ENCODE results near the gene HPX.
A peak's percentile ranks its signal among the peaks of the same experiment; 100 is the strongest.

Gene HPX

DNA sequence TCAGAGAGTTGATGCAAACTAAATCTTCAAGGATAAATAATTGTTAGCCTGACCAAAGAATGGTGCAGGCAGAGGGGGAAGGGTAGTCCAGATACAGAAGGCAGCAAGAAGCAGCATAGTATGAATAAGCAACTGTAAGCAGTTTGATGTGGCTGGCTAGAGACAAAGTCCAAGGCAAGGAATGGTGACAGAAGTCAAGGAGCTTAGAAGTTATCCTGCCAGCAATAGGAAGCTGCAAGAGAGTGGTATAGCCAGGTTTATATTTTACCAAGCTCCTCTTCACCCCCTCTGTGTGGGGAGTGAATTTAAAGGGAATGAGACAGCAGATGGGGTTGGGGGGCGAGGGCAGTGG lies 18.3 kb upstream of the HPX start:
- DNase-seq = no peak

DNA sequence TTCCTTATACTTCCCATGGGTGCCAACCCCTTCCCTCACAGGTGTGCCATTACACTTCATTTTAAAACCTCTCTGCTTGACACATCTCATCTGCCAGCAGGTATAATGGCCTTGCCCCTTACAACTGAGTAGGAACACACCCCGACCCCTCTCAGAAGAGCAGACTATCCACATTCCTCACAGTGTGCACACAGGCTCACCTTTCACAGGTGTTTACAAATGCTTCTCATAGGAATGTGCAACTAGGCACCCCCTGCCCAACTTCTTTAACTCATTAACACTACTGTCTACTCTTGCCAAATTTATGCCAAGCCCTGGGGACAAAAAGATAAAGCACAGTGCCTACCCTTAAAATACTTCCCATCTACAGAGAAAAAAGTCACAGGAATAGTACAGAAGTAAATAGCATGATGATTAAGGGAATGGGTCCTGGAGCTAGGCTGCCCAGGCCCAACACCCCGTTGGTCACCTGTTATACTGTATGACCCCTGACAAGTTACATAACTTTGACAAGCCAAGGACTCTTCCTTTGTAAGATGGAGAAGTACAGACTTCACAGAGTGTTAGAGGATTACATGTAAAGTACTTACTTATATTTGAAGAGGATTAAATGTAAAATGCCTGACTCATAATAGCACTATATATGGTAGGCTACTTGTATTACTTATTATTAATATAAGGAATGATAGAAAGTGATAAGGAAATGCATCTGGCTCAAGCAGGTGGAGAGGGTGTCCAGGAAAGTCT lies 17.7 kb upstream of the HPX start:
- no peak for DNase-seq

DNA sequence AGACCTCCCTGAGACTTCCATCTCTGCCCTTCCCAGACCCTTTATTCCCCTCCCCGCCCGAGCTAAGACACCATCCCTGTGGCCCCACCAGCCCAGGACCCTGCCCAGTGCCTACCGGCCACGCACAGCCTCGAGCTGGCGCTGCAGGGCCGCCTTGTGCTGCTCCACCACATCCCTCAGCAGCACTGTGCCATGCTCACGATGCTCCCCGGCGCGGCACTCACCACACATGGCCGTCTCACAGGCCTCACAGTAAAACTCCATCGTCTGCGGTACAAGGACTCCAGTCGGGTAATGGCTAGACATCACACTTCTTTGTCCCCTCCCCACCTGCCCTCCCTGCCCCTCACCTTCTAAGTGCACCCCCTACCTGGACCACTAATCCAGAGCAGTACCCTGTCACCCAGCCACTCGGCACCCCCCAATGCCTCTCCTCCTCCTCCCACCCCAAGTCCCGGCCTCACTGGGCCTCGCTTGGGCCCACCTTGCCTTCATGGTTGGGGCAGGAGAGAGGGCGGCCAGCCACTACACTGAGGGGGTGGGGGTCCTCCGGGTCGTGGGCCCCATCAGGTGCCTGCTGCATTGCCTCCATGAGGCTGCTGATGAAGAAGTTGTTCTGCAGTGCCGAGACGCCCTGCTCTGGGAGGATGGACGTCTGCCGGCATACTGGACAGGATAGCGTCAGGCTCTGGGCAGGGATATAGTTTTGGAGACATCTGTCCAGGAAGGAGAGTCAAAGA lies 17.0 kb upstream of the HPX start:
- no peak for DNase-seq

DNA sequence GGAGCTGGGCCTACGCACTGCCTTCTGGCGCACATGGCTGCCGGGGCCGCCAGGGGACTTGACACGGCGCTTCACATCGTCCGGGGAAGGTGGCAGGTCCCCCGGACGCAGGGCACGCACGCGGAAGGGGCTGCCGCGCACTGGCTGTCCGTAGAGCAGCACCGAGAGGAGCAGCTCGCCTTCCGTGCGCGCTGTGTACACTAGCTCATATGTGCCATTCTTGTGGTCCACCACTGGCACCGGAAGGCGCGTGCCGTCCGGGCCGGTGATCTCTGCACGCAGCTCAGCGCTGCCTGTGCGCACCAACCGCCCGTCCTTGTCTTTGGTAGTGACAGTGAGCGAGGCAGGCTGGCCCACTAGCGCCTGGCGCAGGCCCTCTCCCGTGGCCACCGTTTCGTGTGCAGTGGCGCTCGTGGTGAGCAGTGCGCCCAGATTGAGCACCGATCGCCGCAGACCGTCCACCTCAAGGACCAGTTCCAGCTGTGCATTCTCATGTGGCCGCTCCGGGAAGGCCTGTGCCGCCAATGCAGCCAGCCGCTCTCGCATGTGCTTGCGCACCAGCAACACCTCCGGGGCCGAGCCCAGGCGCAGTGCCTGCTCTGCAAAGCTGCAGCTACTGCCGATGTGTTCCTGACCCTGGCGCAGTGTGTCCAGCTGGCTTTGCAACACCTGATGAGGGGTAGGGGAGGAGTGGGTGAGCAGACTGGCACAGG lies 15.7 kb upstream of the HPX start:
- no peak for DNase-seq

DNA sequence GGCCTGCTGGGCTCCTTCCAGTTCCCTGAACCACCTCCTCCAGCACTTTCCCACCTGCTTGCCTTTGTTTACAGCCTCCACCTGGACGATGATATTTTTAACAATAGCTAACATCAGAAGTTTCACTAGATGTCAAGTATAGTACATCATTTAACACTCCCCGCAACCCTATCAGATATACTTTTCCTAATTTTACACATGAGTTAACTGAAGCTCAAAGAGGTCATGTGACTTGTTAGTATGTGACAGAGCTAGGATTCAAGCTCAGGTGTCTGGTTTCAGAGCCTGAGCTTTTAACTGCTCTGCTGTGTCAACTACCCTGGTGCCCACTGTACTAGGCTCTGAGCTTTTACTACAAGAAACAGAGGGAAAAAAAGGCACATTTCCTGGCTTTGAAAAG lies 14.3 kb upstream of the HPX start:
- DNase-seq = no peak

DNA sequence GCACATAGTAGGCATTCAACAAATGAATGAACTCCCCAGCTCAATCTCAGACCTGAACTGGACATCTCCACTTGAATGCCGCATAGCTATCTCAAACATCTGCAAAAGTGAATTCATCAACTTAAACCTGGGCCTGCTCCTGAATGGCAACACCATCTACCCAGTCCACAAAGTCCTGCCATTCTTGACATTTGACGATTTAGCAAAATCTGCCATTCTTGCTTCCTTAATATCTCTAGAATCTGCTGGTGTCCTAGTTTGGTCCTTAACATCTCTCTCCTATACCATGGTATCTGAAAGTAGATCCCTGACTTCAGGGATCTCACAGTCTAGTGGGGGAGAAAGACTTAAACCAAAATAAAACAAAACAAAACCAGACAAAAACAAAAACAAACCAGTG lies 12.4 kb upstream of the HPX start:
- no peak for DNase-seq

DNA sequence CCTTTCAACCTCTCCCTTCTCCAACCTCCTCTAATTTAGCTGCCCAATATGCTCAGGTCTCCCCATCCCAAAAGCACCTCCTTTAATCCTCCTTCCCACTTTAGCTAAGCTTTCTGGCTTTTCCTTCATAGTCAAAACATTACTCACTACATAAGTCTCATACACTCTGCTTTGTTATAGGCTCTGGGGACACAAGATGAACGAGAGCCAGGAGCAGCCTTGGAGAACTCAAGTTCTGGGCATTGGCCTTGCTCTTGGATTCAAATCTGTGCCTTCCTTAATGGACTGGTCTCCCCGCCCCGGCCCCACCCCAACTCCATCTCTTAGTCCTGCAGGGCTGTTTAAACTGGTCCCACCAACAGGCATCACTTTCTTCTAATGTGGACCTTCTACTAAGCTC lies 11.4 kb upstream of the HPX start:
- DNase-seq = no peak

DNA sequence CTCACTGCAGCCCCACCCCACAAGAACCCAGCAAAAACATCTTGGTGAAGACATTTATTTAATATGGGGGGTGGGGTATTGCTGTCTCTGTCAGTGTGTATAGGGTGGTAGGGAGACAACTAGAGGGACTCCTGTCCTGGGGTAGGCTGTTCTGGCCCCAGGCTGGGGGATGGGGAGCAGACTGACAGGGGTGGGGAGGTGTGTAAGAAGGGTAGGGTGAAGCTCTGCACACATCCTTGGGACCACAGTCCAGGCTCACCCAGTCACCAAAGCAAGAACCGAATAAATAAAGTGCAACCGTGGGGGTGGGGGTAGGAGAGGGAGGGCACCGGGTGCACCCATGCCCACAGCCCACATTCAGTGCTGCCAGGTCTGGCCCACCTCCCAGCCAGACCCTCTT lies 7.8 kb upstream of the HPX start:
- no peak for DNase-seq

DNA sequence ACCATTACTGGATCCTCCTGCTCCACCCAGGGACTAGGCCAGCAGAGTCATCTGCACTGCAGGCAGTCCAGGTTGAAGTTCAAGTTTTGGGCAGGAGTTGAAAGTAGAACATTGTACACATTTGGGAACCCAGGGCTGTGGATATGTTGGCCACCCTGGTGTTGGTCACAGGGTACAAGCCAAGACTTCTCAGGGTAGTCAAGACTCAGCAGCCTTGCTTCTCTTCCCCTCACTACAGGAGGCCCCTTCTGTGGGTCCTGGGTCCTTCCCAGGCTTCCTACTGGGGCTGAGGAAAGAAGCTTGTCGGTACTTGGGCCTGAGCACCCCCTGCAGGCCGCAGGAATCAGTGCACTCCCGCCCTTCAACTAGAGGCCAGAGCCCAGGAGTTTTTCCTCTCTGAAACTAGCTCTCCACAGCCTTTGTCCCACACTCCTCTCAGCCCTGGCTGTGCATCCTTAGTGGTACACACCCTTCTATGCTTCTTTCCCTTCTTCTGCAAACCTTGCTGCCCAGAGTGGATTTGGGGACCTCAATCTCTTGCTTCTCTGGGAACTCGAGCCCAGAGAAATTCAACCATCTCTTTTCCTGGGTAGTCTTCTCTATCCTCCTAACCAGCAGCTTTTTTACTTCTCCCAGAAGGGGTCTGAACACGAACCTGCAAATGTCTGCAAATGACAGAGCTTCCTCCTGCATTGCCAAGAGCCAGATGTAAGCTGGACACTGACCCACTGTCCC lies 2.6 kb upstream of the HPX start:
- peak; percentile 58 to 60 for DNase-seq

DNA sequence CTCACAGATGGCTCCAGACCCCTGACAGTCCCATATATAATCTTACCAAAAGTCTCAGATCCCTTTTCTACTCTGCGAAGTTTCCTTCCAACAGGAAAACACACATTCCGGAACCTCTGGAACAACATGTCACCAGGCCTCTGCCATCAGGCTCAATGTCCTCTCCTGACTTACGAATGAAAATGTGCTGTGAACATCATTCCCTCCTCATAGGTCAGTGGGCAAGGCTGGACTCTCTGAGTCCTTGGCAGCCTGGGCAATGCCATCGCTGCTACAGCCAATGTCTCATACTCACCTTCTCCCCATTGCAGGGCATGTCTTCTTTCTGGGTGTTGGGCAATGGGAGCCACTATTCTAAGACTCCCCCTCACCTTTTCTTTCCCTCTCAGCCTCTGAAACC lies 1.7 kb upstream of the HPX start:
- DNase-seq = no peak

DNA sequence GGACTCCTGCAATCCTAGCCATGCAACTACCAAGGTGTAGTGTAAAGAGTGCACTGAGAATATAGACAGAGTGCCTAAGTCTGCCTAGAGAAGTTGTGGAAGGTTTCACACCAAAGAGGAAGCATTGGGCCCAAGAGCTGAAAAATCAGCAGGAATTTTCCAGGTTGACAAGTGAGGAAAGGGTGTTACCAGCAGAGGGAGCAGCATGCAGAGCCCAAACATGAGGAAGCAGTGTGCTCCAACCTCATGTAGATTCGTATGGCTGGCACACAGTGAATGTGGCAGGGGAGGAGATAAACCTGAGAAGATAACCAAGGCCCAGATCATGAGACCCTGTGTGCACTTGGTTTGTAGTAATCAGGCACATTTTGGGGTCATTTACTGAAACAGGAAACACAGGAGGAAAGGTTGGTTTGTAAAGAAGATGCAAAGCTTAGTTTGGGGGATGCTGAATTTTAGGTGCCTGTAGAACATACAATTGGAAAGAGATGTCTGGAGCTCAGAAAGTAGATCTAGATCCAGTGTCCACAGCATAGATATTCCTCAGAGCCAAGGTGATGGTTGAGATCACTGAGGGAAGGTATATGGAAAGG lies 1.7 kb downstream of the HPX start:
- peak; percentile 30 to 43 for DNase-seq

DNA sequence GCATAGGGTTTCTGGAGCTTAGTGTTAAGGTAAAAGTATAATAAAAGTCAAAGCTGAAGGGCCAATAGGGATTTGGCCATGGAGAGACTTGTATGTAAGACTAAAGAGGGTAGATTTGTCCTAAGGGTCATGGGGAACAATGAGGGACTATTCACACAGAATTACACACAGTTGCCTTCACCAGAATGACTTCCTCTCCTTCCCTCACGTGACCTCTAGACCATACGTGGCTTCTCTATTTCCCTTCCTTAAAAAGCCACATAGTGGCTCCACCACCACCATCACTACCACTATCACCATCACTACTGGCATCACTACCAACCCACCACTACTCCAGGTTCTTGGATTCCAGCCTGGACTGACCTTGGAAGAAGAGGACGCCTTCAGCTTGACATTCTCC lies 2.8 kb downstream of the HPX start:
- no peak for DNase-seq

DNA sequence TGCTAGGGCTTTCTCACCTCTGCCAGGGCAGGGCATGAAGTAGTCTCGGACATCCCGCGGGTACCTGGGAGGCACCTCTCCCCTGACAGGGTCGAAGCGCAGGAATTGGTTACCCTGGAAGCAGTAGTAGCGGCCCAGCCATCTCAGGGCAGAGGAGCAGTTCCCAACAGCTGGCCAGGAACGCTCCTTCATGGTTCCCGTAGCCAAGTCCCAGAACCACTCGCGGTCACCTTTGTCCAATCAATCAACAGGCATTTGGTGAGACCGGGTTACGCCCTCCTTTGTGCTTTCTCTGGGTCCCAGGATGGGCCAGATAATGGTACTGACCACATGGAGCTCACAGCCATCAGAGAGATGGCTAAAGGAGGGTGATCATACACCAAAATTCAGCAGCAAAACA lies 3.4 kb downstream of the HPX start:
- no peak for DNase-seq

DNA sequence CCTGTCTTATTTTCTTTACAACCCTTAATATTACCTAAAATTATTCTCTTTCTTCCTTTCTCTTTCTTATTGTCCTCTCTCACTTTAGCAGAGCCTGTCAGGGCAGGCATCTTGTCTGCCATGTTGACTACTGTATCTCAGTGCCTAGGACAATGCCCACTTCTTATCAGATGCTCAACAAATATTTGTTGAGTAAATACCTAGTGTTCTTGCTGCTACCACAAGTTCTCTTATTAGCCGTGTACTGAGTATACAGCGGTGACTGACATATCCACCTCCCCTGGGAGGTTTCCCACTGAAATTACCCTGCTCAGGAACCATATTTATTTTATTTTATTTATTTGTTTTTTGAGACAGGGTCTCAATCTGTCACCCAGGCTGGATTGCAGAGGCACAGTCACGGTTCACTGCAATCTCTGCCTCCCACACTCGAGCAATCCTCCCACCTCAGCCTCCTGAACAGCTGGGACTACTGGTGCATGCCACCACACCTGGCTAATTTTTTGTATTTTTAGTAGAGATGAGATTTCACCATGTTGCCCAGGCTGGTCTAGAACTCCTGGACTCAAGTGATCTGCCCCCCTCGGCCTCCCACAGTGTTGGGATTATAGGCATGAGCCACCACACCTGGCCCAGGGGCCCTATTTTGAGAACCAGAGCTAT lies 6.7 kb downstream of the HPX start:
- DNase-seq = no peak

DNA sequence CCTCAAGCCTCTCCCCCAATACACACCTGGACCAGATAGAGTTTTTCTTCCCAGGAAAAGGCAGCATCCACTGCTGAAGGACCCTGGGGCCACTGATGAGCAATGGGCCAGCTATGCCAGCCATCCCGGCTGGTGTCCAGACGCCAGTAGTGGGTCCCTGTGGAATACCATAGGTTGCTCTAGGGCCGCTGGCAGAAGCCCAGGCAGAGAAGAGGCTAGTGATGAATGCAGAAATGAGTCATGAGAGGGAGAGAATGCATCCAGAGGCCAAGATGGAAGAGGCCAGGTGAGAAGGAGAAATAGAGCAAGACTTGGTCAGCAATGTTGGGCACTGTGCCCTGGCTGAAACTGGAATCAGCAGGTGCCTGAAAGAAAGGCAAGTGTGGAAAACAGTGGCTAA lies 8.9 kb downstream of the HPX start:
- DNase-seq = no peak

DNA sequence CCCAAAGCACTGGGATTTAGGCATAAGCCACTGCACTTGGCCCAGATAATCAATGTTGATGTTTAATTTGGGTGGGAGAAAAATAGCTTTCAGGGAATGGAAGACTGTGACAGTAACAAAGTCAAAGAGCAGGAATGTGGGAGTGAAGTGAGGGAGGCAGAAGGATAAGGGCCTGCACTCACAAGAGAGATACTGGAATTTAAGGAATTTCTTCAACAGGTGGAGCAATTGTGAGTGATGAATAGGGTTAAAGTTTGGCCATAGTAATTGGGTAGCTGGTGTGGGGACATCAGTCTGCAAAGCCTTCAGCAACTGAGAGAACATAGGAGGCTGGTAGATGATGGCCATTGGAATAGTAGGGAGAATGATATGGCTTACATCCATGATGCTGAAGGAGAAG lies 13.3 kb downstream of the HPX start:
- no peak for DNase-seq

DNA sequence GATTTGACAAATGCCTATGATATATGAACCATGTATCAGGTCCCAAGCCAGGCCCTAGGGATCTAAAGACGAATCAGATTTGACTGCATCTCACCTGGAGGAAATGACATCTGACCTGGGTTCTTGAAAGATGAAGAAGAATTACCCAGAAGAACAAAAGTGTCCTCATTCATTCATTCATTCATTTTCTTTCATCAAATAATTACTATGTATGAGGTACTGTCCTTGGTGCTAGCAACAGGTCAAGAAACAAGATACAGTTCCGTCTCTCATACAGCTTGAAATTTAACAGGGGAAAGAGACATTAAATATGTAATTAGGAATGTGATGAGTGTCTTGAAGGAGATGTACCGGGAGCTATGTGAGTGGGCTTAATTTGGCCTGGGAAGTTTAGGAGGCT lies 20.1 kb downstream of the HPX start:
- DNase-seq = no peak

DNA sequence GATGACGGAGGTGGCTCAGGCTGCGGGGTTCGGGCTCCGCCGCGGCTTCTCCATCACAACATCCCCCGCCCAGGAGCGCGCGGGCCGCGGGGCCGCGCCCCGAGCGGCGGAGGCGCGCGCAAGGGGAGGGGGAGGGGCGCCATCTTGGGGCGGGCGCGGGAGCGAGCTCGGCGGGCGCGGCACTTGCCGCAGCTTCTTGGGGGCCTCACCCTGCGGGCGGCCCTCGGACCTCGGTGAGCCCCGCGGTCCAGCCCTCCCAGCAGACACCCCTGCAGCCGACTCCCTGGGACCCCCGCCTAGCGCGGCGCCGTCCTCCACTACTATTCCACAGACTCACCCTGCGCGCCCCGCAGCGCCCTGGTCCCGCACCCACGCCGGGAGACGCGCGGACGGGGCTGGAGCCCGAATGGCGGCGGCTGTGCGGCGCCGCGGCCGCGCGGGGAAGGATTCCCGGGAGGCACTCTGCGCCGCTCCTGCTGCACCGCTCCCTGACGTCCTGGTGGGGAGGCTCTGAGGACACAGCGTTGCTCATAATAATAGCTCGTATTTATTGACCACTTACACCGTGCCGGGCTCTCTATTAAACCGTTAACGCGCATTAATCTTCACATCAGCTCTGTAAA lies 21.7 kb downstream of the HPX start, which contains the start of gene APBB1:
Gene APBB1 (minus strand): TSS at position 86 of the 623 bp plus-strand sequence. CDS start 7,747 bp downstream, outside the sequence.
- peak; percentile 76 to 80 for DNase-seq

DNA sequence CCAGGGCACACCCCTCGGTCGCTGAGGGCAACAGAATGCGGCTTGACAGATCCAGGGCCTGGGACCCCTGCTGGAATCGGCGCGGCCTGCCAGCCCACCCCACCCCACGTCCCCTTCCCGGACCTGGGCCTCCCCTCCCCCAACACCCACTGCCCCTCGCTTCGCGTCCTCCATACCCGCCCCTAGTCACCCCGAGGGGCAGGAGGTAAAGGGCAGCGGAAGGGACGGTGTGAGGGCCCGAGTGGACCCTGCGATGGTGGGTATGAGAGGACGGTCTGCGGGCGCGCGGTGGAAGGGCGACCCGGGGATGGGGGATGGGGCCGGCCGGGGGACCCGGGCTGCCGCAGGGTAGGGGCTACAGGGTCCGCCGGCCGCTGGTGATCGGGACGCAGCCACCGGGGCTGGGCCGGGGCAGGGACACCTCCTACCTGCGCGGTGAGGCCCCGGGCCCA lies 22.2 kb downstream of the HPX start:
- peak; percentile 23 to 25 for DNase-seq

DNA sequence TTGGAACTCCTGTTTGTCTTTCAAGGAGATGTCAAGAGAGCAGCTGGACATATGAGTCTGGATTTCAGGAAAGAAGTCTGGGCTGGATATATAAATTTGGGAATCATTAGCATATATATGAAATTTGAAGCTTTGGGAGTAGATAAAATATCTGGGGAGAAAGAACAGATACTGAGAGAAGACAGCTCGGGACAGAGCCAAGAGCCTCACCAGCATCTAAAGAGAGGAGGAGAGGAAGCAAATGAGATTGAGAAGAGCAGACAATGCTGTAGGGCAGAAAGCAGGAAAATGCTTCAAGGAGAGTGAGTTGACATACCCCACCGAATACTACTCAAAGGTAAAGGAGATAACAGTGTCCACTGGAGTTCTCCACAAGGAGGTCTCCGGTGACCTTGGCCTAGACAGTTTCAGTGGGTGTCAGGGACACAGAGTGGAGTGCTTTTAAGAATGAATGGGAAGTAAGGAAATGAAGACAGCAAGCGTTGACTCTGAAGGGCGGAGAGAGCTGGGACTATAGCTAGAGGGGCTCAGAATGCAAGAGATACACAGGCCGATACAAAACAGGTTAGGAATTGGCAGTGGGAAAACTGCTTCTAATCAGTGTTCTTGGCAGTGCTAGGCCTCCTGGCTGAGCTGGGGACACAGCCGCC lies 22.8 kb downstream of the HPX start:
- no peak for DNase-seq

DNA sequence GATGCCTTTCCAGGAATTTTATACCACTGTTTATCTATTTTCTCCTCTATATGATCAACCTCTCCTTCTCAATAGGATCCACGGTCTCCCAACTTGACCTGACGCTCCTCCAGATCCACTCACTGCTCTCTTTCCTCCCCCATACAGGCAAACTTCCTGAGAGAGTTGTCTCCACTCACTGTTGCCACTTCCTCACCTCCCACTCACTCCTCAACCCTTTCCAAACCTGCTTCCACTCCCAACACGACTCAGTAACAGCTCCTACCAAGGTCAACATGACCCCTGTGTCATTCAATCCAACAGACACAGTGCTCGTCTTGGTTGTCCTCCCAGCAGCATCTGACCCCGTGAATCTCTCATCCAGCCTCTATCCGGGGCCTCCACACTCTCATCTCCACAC lies 25.0 kb downstream of the HPX start:
- DNase-seq = no peak

Data from stimulated activated CD4-positive, alpha-beta T cell treated with anti-CD3 and anti-CD28 coated beads, Interleukin-2, amount 100 ng/mL, for 24 hours (primary cell).